ENCODE measurements around the gene TOGARAM2.

DNA sequence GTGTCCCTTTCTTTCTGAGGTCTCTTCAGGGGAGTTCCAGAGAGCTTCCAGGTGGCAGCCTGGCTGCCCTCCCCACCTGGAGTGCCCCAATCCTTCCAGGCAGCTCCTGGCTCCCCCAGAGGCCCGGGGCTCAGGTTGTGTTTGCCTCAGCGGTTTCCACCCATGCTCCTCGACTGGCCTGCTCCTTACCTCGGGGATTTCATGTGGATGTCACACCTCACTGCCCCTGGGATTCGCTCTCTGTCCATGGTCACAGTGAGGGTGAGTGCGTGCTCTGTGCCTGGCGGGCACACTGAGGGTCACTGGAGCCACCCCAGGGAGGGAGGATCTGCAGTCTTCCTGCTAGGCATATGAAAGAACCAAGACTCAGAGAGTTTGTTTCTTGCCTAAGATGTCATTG is 2.1 kb upstream of the TOGARAM2 start:
- TF ChIP-seq, protein P1, sequence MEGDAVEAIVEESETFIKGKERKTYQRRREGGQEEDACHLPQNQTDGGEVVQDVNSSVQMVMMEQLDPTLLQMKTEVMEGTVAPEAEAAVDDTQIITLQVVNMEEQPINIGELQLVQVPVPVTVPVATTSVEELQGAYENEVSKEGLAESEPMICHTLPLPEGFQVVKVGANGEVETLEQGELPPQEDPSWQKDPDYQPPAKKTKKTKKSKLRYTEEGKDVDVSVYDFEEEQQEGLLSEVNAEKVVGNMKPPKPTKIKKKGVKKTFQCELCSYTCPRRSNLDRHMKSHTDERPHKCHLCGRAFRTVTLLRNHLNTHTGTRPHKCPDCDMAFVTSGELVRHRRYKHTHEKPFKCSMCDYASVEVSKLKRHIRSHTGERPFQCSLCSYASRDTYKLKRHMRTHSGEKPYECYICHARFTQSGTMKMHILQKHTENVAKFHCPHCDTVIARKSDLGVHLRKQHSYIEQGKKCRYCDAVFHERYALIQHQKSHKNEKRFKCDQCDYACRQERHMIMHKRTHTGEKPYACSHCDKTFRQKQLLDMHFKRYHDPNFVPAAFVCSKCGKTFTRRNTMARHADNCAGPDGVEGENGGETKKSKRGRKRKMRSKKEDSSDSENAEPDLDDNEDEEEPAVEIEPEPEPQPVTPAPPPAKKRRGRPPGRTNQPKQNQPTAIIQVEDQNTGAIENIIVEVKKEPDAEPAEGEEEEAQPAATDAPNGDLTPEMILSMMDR (IDR thresholded peaks at IDR 0.05; ENCODE audit: low read depth, low read length): no peak
- TF ChIP-seq EZH2phosphoT487 (IDR thresholded peaks at IDR 0.05; ENCODE audit: low read depth): no peak

Data from OCI-LY3 (cell line).